HG02938 (cell line): ENCODE measurements around the gene PRR7.

Source experiments
- ATAC-seq: cut with Tn5 transposase; IDR thresholded peaks from one replicate; pipeline ENCODE4 v1.9.1; 2021; ENCODE audit warnings: mild to moderate bottlenecking, moderate library complexity; ENCODE audit not compliant: unreplicated experiment

Gene PRR7

GRCh38 chr5:177450667-177451424 lies 4.2 kb downstream of the PRR7 start:
- no peak for ATAC-seq

GRCh38 chr5:177452688-177453638 lies 6.3 kb downstream of the PRR7 start:
- no peak for ATAC-seq

- peak; percentile 2 for ATAC-seq
These were observed 7.3 kb downstream of the PRR7 start for GRCh38 chr5:177453852-177454396.

- ATAC-seq = peak; percentile 41
These were observed 7.9 kb downstream of the PRR7 start for GRCh38 chr5:177454397-177455035.

GRCh38 chr5:177455036-177455660 lies 8.5 kb downstream of the PRR7 start:
- ATAC-seq = peak; percentile 29

GRCh38 chr5:177455661-177456590 lies 9.3 kb downstream of the PRR7 start:
- peak; percentile 10 for ATAC-seq

GRCh38 chr5:177456591-177456964 lies 10.0 kb downstream of the PRR7 start:
- ATAC-seq = no peak

GRCh38 chr5:177456976-177457851 lies 10.6 kb downstream of the PRR7 start:
- ATAC-seq = peak; percentile 44

GRCh38 chr5:177457852-177458681 lies 11.5 kb downstream of the PRR7 start:
- ATAC-seq = no peak

GRCh38 chr5:177458912-177459350 lies 12.3 kb downstream of the PRR7 start:
- ATAC-seq = no peak

GRCh38 chr5:177459357-177459756 lies 12.7 kb downstream of the PRR7 start:
- no peak for ATAC-seq

- no peak for ATAC-seq
These were observed 13.4 kb downstream of the PRR7 start for GRCh38 chr5:177459819-177460628.

GRCh38 chr5:177462021-177462670 lies 15.5 kb downstream of the PRR7 start:
- no peak for ATAC-seq

GRCh38 chr5:177465044-177465443 lies 18.4 kb downstream of the PRR7 start:
- ATAC-seq = no peak

- no peak for ATAC-seq
These were observed 20.2 kb downstream of the PRR7 start for GRCh38 chr5:177466861-177467260.

GRCh38 chr5:177467436-177467835 lies 20.8 kb downstream of the PRR7 start:
- ATAC-seq = no peak
